Fibroblast of lung (primary cell): ENCODE measurements around the gene ELMO1.

Experiments
- CTCF ChIP-seq, 2 donors: IDR thresholded peaks in 1 of 2; conservative IDR thresholded peaks in 1 of 2; 1 replicate in 1 of 2; 2 replicates in 1 of 2; pipeline ENCODE4 v1.5.1; 2011 to 2012; ENCODE audit warnings: low read length in 2 of 2, control low read depth in 1 of 2, inconsistent platforms in 1 of 2, low read depth in 1 of 2, mild to moderate bottlenecking in 1 of 2
- EZH2 ChIP-seq: IDR thresholded peaks from 2 replicates; pipeline ENCODE4 v1.5.1; 2012; ENCODE audit warnings: low read length, control low read depth, mild to moderate bottlenecking; ENCODE audit errors: missing control alignments

- TF ChIP-seq CTCF (conservative IDR thresholded peaks at IDR 0.05 in 1 of 2, IDR thresholded peaks at IDR 0.05 in 1 of 2; ENCODE audit: low read depth in 1 of 2, low read length in 2 of 2) = no peak
- TF ChIP-seq EZH2 = no peak
Measured at GRCh38 chr7:36979810-36980248, 468.8 kb downstream of the ELMO1 start.
